HG02970 (cell line): Measurements from ENCODE around the gene ALK.

Source experiments
- ATAC-seq: cut with Tn5 transposase; IDR thresholded peaks from one replicate; pipeline ENCODE4 v1.9.1; 2021; ENCODE audit warnings: mild to moderate bottlenecking, moderate library complexity, moderate number of reproducible peaks; ENCODE audit not compliant: unreplicated experiment, low FRiP score

ALK gene

GRCh38 chr2:29159125-29159524 lies 762.3 kb downstream of the ALK start:
- no peak for ATAC-seq

GRCh38 chr2:29157131-29157530 lies 764.3 kb downstream of the ALK start:
- no peak for ATAC-seq

- no peak for ATAC-seq
Measured at GRCh38 chr2:29155578-29155977, 765.8 kb downstream of the ALK start.

- no peak for ATAC-seq
Measured at GRCh38 chr2:29154610-29155009, 766.8 kb downstream of the ALK start.

GRCh38 chr2:29147963-29148362 lies 773.4 kb downstream of the ALK start:
- no peak for ATAC-seq

- no peak for ATAC-seq
Measured at GRCh38 chr2:29146197-29146596, 775.2 kb downstream of the ALK start.

- no peak for ATAC-seq
Measured at GRCh38 chr2:29143657-29144056, 777.7 kb downstream of the ALK start.
